K562 (cell line): ENCODE measurements around the gene PLD1. TPM values are rescaled to one million over a fixed set of nuclear protein-coding genes. Genes with fewer than 3 reads are reported as not detected.

ENCODE experiments used
- ATAC-seq: fragments of 200-7000 bp; cut with Tn5 transposase; 3 replicates; pipeline ENCODE4 v1.9.1; 2020; ENCODE audit warnings: moderate library complexity
- BruUV-seq: library from RNA; stranded (reverse); fragments of 400-500 nt; replicated peaks from 2 replicates; lab custom pipeline; 2021; lab: Mats Ljungman, UMichigan
- CTCF ChIA-PET: fragments of 300-600 bp; formaldehyde crosslinking; extraction: SDS; loops from one replicate; lab custom pipeline; 2021; ENCODE audit warnings: low intra/inter-chr PET ratio; lab: Yijun Ruan, JAX
- POLR2A ChIA-PET: fragments of 300-600, 350-650 bp; sonication (Branson Sonifier 250); formaldehyde crosslinking; extraction: SDS; loops from one replicate; lab custom pipeline; 2021; ENCODE audit warnings: antibody characterized with exemption, inconsistent platforms; lab: Yijun Ruan, JAX
- DNase-seq, 4 experiments: peaks; one replicate each; pipeline versions ENCODE4 v3.0.0 to v3.0.0-alpha.2; 2011 to 2018; ENCODE audit warnings: low spot score in 3 of 4, mixed read lengths in 3 of 4; ENCODE audit errors: extremely low read depth in 1 of 4
- FAIRE-seq: peaks from 2 replicates; lab custom pipeline; 2011; peaks lifted over from hg19 to GRCh38; lab: Jason Lieb, UNC
- H2AFZ ChIP-seq: 2 replicates; pipeline ENCODE4 v1.6.0; 2011; ENCODE audit warnings: low read depth, low read length, control low read depth, inconsistent platforms
- H3K27ac ChIP-seq: fragments of 200-600 bp; 3 replicates; pipeline ENCODE4 v1.8.0; 2011; ENCODE audit warnings: low read depth, mild to moderate bottlenecking, control low read depth, inconsistent platforms, low read length, moderate library complexity, mixed read lengths; ENCODE audit errors: extremely low read depth
- H3K27me3 ChIP-seq, 2 experiments: fragments of 300-600 bp in 1 of 2; 2 replicates in 1 of 2; 3 replicates in 1 of 2; pipeline versions ENCODE4 v1.6.0 to v1.8.0; 2011; ENCODE audit warnings: inconsistent platforms in 2 of 2, low read length in 2 of 2, mild to moderate bottlenecking in 1 of 2, mixed read lengths in 1 of 2, moderate library complexity in 1 of 2; ENCODE audit not compliant: control insufficient read depth in 2 of 2, insufficient read depth in 2 of 2
- H3K36me3 ChIP-seq: fragments of 300-600 bp; 3 replicates; pipeline ENCODE4 v1.8.0; 2011; ENCODE audit warnings: mild to moderate bottlenecking, low read length, inconsistent platforms; ENCODE audit not compliant: control insufficient read depth, insufficient read depth
- H3K4me1 ChIP-seq, 2 experiments: fragments of 200-600 bp in 1 of 2; replicated peaks in 1 of 2; 2 replicates in 1 of 2; 3 replicates in 1 of 2; pipeline versions ENCODE4 v1.5.1 to v1.8.0; 2011; ENCODE audit warnings: inconsistent platforms in 2 of 2, low read length in 2 of 2, mild to moderate bottlenecking in 1 of 2, mixed read lengths in 1 of 2, moderate library complexity in 1 of 2; ENCODE audit not compliant: control insufficient read depth in 2 of 2, insufficient read depth in 2 of 2
- H3K4me2 ChIP-seq: 2 replicates; pipeline ENCODE4 v1.6.1; 2011; ENCODE audit warnings: low read length, control low read depth, inconsistent platforms, mixed read lengths; ENCODE audit not compliant: insufficient read depth
- H3K4me3 ChIP-seq: fragments of 200-600 bp; sonication (generic), shearing (Covaris generic); 2 replicates; pipeline ENCODE4 v1.5.1; 2016; ENCODE audit warnings: control low read depth, inconsistent platforms
- H3K79me2 ChIP-seq: fragments of 200-600 bp; 3 replicates; pipeline ENCODE4 v1.8.0; 2011; ENCODE audit warnings: low read length, inconsistent platforms; ENCODE audit not compliant: control insufficient read depth, insufficient read depth
- H3K9ac ChIP-seq, 2 experiments: 2 replicates each; pipeline versions ENCODE4 v1.6.0 to v1.6.1; 2011; ENCODE audit warnings: low read depth in 2 of 2, low read length in 2 of 2, control low read depth in 1 of 2, inconsistent platforms in 1 of 2, mild to moderate bottlenecking in 1 of 2, mixed read lengths in 1 of 2; ENCODE audit not compliant: insufficient read depth in 1 of 2
- H3K9me1 ChIP-seq: one replicate; pipeline ENCODE4 v1.6.0; 2011; ENCODE audit warnings: inconsistent platforms, mild to moderate bottlenecking, low read length, moderate library complexity; ENCODE audit not compliant: control insufficient read depth, insufficient read depth
- H3K9me3 ChIP-seq: replicated peaks from 2 replicates; pipeline ENCODE4 v1.5.1; 2011; ENCODE audit warnings: low read depth, low read length, inconsistent platforms; ENCODE audit not compliant: control insufficient read depth, insufficient read depth
- H4K20me1 ChIP-seq: replicated peaks from 2 replicates; pipeline ENCODE4 v1.6.1; 2011; ENCODE audit warnings: low read length, inconsistent platforms, mixed read lengths; ENCODE audit not compliant: control insufficient read depth, insufficient read depth
- C11orf30 ChIP-seq: fragments of 450-650 bp; IDR thresholded peaks from 2 replicates; pipeline ENCODE4 v1.6.1; 2016; ENCODE audit warnings: low read depth, mild to moderate bottlenecking
- CBX3 ChIP-seq, 2 experiments: IDR thresholded peaks; 1 replicate in 1 of 2; 2 replicates in 1 of 2; pipeline ENCODE4 v1.6.1; 2012; ENCODE audit warnings: inconsistent platforms in 2 of 2, low read length in 2 of 2, borderline replicate concordance in 1 of 2, control low read depth in 1 of 2
- CHD2 ChIP-seq: IDR thresholded peaks from 2 replicates; pipeline ENCODE4 v1.6.1; 2011; ENCODE audit warnings: low read depth, low read length
- FOXM1 ChIP-seq, 2 experiments: fragments of 450-650 bp in 1 of 2; sonication (generic) in 1 of 2; formaldehyde crosslinking in 1 of 2; IDR thresholded peaks; 2 replicates each; pipeline versions ENCODE4 v1.6.1 to v1.9.0; 2017 to 2022; ENCODE audit warnings: low read depth in 2 of 2, mild to moderate bottlenecking in 2 of 2, missing genetic modification reagents in 1 of 2, moderate library complexity in 1 of 2
- GATA2 ChIP-seq: sonication (generic); formaldehyde crosslinking; IDR thresholded peaks from 2 replicates; pipeline ENCODE4 v1.4.0; 2020; ENCODE audit warnings: mild to moderate bottlenecking, missing genetic modification reagents
- LEF1 ChIP-seq: fragments of 450-650 bp; IDR thresholded peaks from 2 replicates; pipeline ENCODE4 v1.6.1; 2016; ENCODE audit warnings: mild to moderate bottlenecking
- MCM2 ChIP-seq: fragments of 450-650 bp; IDR thresholded peaks from 2 replicates; pipeline ENCODE4 v1.6.1; 2017; ENCODE audit warnings: low read depth, mild to moderate bottlenecking
- MTA1 ChIP-seq: fragments of 450-650 bp; IDR thresholded peaks from 2 replicates; pipeline ENCODE4 v1.6.1; 2017; ENCODE audit warnings: borderline replicate concordance
- NCOA6 ChIP-seq: fragments of 450-650 bp; IDR thresholded peaks from 2 replicates; pipeline ENCODE4 v1.6.1; 2017; ENCODE audit warnings: mild to moderate bottlenecking
- NR3C1 ChIP-seq: sonication (generic); formaldehyde crosslinking; IDR thresholded peaks from 2 replicates; pipeline ENCODE4 v1.8.1; 2022; ENCODE audit warnings: missing genetic modification reagents
- POU5F1 ChIP-seq: fragments of 150-350 bp; IDR thresholded peaks from 2 replicates; pipeline ENCODE4 v1.6.1; 2014; ENCODE audit warnings: borderline replicate concordance, low read length, low read depth, mild to moderate bottlenecking; ENCODE audit not compliant: partially characterized antibody
- ZFP91 ChIP-seq: sonication (generic); formaldehyde crosslinking; IDR thresholded peaks from 2 replicates; pipeline ENCODE4 v1.8.0; 2022; ENCODE audit warnings: mild to moderate bottlenecking, missing genetic modification reagents
- ZKSCAN3 ChIP-seq: fragments of 250-450 bp; sonication (Bioruptor Pico); IDR thresholded peaks from 2 replicates; pipeline ENCODE4 v1.4.0; 2020
- ZNF133 ChIP-seq: fragments of 250-450 bp; sonication (Bioruptor Pico); IDR thresholded peaks from 2 replicates; pipeline ENCODE4 v1.4.0; 2020; ENCODE audit warnings: mild to moderate bottlenecking
- ZNF239 ChIP-seq: fragments of 250-450 bp; sonication (Bioruptor Pico); IDR thresholded peaks from 2 replicates; pipeline ENCODE4 v1.4.0; 2020; ENCODE audit warnings: mild to moderate bottlenecking
- ZNF280B ChIP-seq: fragments of 250-450 bp; sonication (Bioruptor Pico); IDR thresholded peaks from 2 replicates; pipeline ENCODE4 v1.5.1; 2021; ENCODE audit warnings: mild to moderate bottlenecking
- ZNF282 ChIP-seq: sonication (generic); formaldehyde crosslinking; IDR thresholded peaks from 2 replicates; pipeline ENCODE4 v1.8.1; 2023; ENCODE audit warnings: missing genetic modification reagents
- WGBS: fragments of 100-300 bp; shearing (Covaris generic); methylation state at CpG from one replicate; pipeline ENCODE4 v1.1.6; 2016; ENCODE audit warnings: low coverage, mixed read lengths; ENCODE audit not compliant: insufficient coverage; ENCODE audit errors: missing lambda C conversion rate; 5-methylcytosine and 5-hydroxymethylcytosine counted together
- in situ Hi-C: fragments of 300-500 bp; cut with MboI; formaldehyde crosslinking; loops from 4 replicates; pipeline ENCODE4 v1.15.0; 2018; ENCODE audit warnings: inconsistent platforms, mixed read lengths
- intact Hi-C: fragments of 100-400 bp; cut with micrococcal nuclease; formaldehyde crosslinking; loops from 2 replicates; pipeline ENCODE4 v1.14.2; 2022
- polyA plus RNA-seq, 8 experiments: library from polyadenylated mRNA; depleted of rRNA in 4 of 8; stranded (reverse) in 5 of 8; unstranded in 3 of 8; fragments of >200 nt; fragmentation: Nextera tagmentation in 2 of 8; fragmentation: Illumina TruSeq in 1 of 8; extraction: Ambion mirVana in 2 of 8; extraction: Trizol in 1 of 8; gene quantifications; 2 replicates each; pipeline versions ENCODE4 v1.2.1 to v1.2.3, GENCODE V29; 2011 to 2014; ENCODE audit warnings: inconsistent platforms in 1 of 8, missing spikeins in 1 of 8
- total RNA-seq, 7 experiments: library from RNA; depleted of rRNA in 6 of 7; stranded (reverse); fragments of >200 nt in 6 of 7; fragmentation: Illumina TruSeq in 2 of 7; extraction: Trizol in 2 of 7; gene quantifications; 2 replicates each; pipeline versions ENCODE4 v1.2.1 to v1.2.3, GENCODE V29; 2011 to 2021; ENCODE audit warnings: low replicate concordance in 1 of 7
- TF ChIP-seq, protein P1 (sequence below): fragments of 450-650 bp; IDR thresholded peaks from 2 replicates; pipeline ENCODE4 v1.6.1; 2017; ENCODE audit warnings: mild to moderate bottlenecking, moderate library complexity

The PLD1 gene
- total and polyA plus RNA-seq, 9 of the 15 experiments (the other 6 are each of a cell fraction or from before 2014, with no cell fraction given) = 8.4 to 26.1 (median 18.6) TPM

- 0 out of 2 replicates have a peak, but pooled peaks have one; percentile 37 for TF ChIP-seq C11orf30
Measured at GRCh38 chr3:171733561-171733960, 76.7 kb downstream of the PLD1 start (continued).

- Histone ChIP-seq H3K4me2 (no peak overlapping the region), H4K20me1 (no peaks in the 10 kb centered on the region), H3K27me3 (no peaks in the 10 kb centered on the region), H3K27ac (no peak overlapping the region), H3K36me3 (peaks cover 3% of the 10 kb centered on the region; the same call in 2 of the 3 replicates), H3K9me1 (no peaks in the 10 kb centered on the region), H3K79me2 (no peaks in the 10 kb centered on the region), H3K4me3 (no peak overlapping the region), H3K4me1 (no peaks in the 10 kb centered on the region), H3K9me3 (no peaks in the 10 kb centered on the region), H3K9ac (no peak overlapping the region), H2AFZ (no peak overlapping the region)
- no TSS peak for BruUV-seq
- FAIRE-seq (peak; percentile 48), DNase-seq (no peak), ATAC-seq (no peak)
- POLR2A ChIA-PET = interaction anchor here (0.9 kb wide), 1 partner anchor 9 kb away, joined by 4 read pairs; no protein-coding TSS in a partner anchor
- intact Hi-C loops = no loop called here
- 91% methylated on average over 3 of the region's 3 CpGs for WGBS
- TF ChIP-seq ZNF133 (CRISPR knock-in tag) = no peak
- no peak for TF ChIP-seq NR3C1 (CRISPR knock-in tag)
- no peak for TF ChIP-seq MTA1
- no peak for TF ChIP-seq NCOA6
- TF ChIP-seq ZNF282 (CRISPR knock-in tag) = no peak
- TF ChIP-seq FOXM1 (IDR thresholded peaks at IDR 0.05; ENCODE audit: low read depth) = no peak
- no peak for TF ChIP-seq FOXM1 (CRISPR knock-in tag; IDR thresholded peaks at IDR 0.05; ENCODE audit: low read depth)
- no peak for TF ChIP-seq ZFP91 (CRISPR knock-in tag)
- no peak for TF ChIP-seq MCM2
- TF ChIP-seq ZNF239 (CRISPR knock-in tag) = no peak
- no peak for TF ChIP-seq CHD2
- TF ChIP-seq GATA2 (CRISPR knock-in tag) = no peak
- TF ChIP-seq POU5F1 = no peak
- no peak for TF ChIP-seq ZKSCAN3
- no peak for TF ChIP-seq CBX3 (IDR thresholded peaks at IDR 0.05; ENCODE audit: borderline replicate concordance in 1 of 2, low read length in 2 of 2)
- TF ChIP-seq, protein P1, sequence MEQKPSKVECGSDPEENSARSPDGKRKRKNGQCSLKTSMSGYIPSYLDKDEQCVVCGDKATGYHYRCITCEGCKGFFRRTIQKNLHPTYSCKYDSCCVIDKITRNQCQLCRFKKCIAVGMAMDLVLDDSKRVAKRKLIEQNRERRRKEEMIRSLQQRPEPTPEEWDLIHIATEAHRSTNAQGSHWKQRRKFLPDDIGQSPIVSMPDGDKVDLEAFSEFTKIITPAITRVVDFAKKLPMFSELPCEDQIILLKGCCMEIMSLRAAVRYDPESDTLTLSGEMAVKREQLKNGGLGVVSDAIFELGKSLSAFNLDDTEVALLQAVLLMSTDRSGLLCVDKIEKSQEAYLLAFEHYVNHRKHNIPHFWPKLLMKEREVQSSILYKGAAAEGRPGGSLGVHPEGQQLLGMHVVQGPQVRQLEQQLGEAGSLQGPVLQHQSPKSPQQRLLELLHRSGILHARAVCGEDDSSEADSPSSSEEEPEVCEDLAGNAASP = no peak
- no peak for TF ChIP-seq LEF1
- no peak for TF ChIP-seq ZNF280B
- CTCF ChIA-PET = no interaction called here
- in situ Hi-C loops = no loop called here
Measured at GRCh38 chr3:171732756-171733155, 77.5 kb downstream of the PLD1 start.
